ENCODE data around the gene PTPRD.
"Not testable (repeated sequence)": the region's sequence is repeated elsewhere in the genome, so short reads cannot be mapped to it uniquely, and the experiment has no call there.

The PTPRD gene

GRCh38 chr9:9173264-9173663, 1439.5 kb downstream of the PTPRD start:
- DNase-seq (ENCODE audit: low read depth in 2 of 2): no peak

GRCh38 chr9:9170439-9171134, 1442.2 kb downstream of the PTPRD start:
- no peak for DNase-seq (ENCODE audit: low read depth in 2 of 2)

GRCh38 chr9:9142001-9142400, 1470.8 kb downstream of the PTPRD start:
- DNase-seq (ENCODE audit: low read depth in 2 of 2): no peak

- no peak for DNase-seq (ENCODE audit: low read depth in 2 of 2)
These were observed 1479.3 kb downstream of the PTPRD start for GRCh38 chr9:9133526-9133925.

GRCh38 chr9:9124616-9125015, 1488.2 kb downstream of the PTPRD start:
- no peak for DNase-seq (ENCODE audit: low read depth in 2 of 2)

GRCh38 chr9:9122230-9122875, 1490.4 kb downstream of the PTPRD start:
- DNase-seq (ENCODE audit: low read depth in 2 of 2): no peak

- no peak for DNase-seq (ENCODE audit: low read depth in 2 of 2)
These were observed 1494.9 kb downstream of the PTPRD start for GRCh38 chr9:9117866-9118265.

- DNase-seq (ENCODE audit: low read depth in 2 of 2): no peak
These were observed 1500.6 kb downstream of the PTPRD start for GRCh38 chr9:9112001-9112720.

- no peak for DNase-seq (ENCODE audit: low read depth in 2 of 2)
These were observed 1504.2 kb downstream of the PTPRD start for GRCh38 chr9:9108641-9109040.

GRCh38 chr9:9102295-9102694, 1510.5 kb downstream of the PTPRD start:
- no peak for DNase-seq (ENCODE audit: low read depth in 2 of 2)

GRCh38 chr9:9100070-9100469, 1512.7 kb downstream of the PTPRD start:
- DNase-seq (ENCODE audit: low read depth in 2 of 2): no peak

- DNase-seq (ENCODE audit: low read depth in 2 of 2): no peak
These were observed 1513.2 kb downstream of the PTPRD start for GRCh38 chr9:9099646-9100045.

- not testable (repeated sequence) for DNase-seq (ENCODE audit: low read depth in 2 of 2)
These were observed 1515.5 kb downstream of the PTPRD start for GRCh38 chr9:9097254-9097653.

GRCh38 chr9:9091387-9091786, 1521.4 kb downstream of the PTPRD start:
- no peak for DNase-seq (ENCODE audit: low read depth in 2 of 2)

GRCh38 chr9:9079473-9079872, 1533.3 kb downstream of the PTPRD start:
- no peak for DNase-seq (ENCODE audit: low read depth in 2 of 2)

- DNase-seq (ENCODE audit: low read depth in 2 of 2): no peak
These were observed 1534.5 kb downstream of the PTPRD start for GRCh38 chr9:9078301-9078700.

GRCh38 chr9:9061627-9062026, 1551.2 kb downstream of the PTPRD start:
- DNase-seq (ENCODE audit: low read depth in 2 of 2): no peak

- no peak for DNase-seq (ENCODE audit: low read depth in 2 of 2)
These were observed 1558.3 kb downstream of the PTPRD start for GRCh38 chr9:9054354-9054992.

GRCh38 chr9:9045572-9045971, 1567.2 kb downstream of the PTPRD start:
- no peak for DNase-seq (ENCODE audit: low read depth in 2 of 2)

GRCh38 chr9:9045072-9045471, 1567.7 kb downstream of the PTPRD start:
- DNase-seq (ENCODE audit: low read depth in 2 of 2): no peak

- not testable (repeated sequence) for DNase-seq (ENCODE audit: low read depth in 2 of 2)
These were observed 1569.0 kb downstream of the PTPRD start for GRCh38 chr9:9043788-9044187.

- no peak for DNase-seq (ENCODE audit: low read depth in 2 of 2)
These were observed 1571.0 kb downstream of the PTPRD start for GRCh38 chr9:9041756-9042155.
